Loucy (cell line): ENCODE data around the gene HYCC1.

ENCODE experiments used
- H2AFZ ChIP-seq: fragments of 200-600 bp; sonication (generic); 2 replicates; pipeline ENCODE4 v1.6.0; 2016; ENCODE audit warnings: antibody characterized with exemption, mild to moderate bottlenecking, low read length, moderate library complexity
- H3F3A ChIP-seq: fragments of 200-600 bp; 2 replicates; pipeline ENCODE4 v1.6.0; 2016; ENCODE audit warnings: antibody characterized with exemption, low read depth, mild to moderate bottlenecking
- H3K27me3 ChIP-seq: fragments of 200-600 bp; sonication (generic); 2 replicates; pipeline ENCODE4 v1.6.1; 2014; ENCODE audit warnings: low read length, mild to moderate bottlenecking; ENCODE audit not compliant: insufficient read depth, poor library complexity, severe bottlenecking
- H3K36me3 ChIP-seq: fragments of 200-600 bp; sonication (generic); 2 replicates; pipeline ENCODE4 v1.6.1; 2016; ENCODE audit warnings: low read length; ENCODE audit not compliant: insufficient read depth
- H3K4me1 ChIP-seq: fragments of 200-600 bp; sonication (generic); 2 replicates; pipeline ENCODE4 v1.5.1; 2014; ENCODE audit warnings: low read length, mild to moderate bottlenecking; ENCODE audit not compliant: insufficient read depth, poor library complexity, severe bottlenecking
- H3K4me2 ChIP-seq: fragments of 200-600 bp; sonication (generic); 2 replicates; pipeline ENCODE4 v1.6.0; 2014; ENCODE audit warnings: antibody characterized with exemption, low read length, low read depth, mild to moderate bottlenecking; ENCODE audit not compliant: poor library complexity, severe bottlenecking
- H3K4me3 ChIP-seq: fragments of 200-600 bp; sonication (generic); 2 replicates; pipeline ENCODE4 v1.5.1; 2014; ENCODE audit warnings: low read length, mild to moderate bottlenecking, mixed read lengths; ENCODE audit not compliant: poor library complexity, severe bottlenecking
- H3K79me2 ChIP-seq: fragments of 200-600 bp; sonication (generic); 2 replicates; pipeline ENCODE4 v1.6.1; 2014; ENCODE audit warnings: low read length; ENCODE audit not compliant: insufficient read depth
- H3K9ac ChIP-seq: fragments of 200-600 bp; sonication (generic); 2 replicates; pipeline ENCODE4 v1.6.0; 2014; ENCODE audit warnings: mild to moderate bottlenecking, low read depth, low read length, moderate library complexity; ENCODE audit not compliant: poor library complexity, severe bottlenecking
- H3K9me2 ChIP-seq: fragments of 200-600 bp; sonication (generic); replicated peaks from 2 replicates; pipeline ENCODE4 v1.6.1; 2016; ENCODE audit warnings: low read depth, low read length, mixed read lengths
- H3K9me3 ChIP-seq: fragments of 200-600 bp; sonication (generic); 2 replicates; pipeline ENCODE4 v1.6.1; 2014; ENCODE audit warnings: mild to moderate bottlenecking, antibody characterized with exemption, low read length, low read depth; ENCODE audit not compliant: insufficient read depth
- H4K20me1 ChIP-seq: fragments of 200-600 bp; sonication (generic); 2 replicates; pipeline ENCODE4 v1.6.0; 2014; ENCODE audit warnings: antibody characterized with exemption, low read length, mild to moderate bottlenecking; ENCODE audit not compliant: insufficient read depth, poor library complexity, severe bottlenecking
- EZH2phosphoT487 ChIP-seq: fragments of 200-600 bp; IDR thresholded peaks from 2 replicates; pipeline ENCODE4 v1.6.1; 2018; ENCODE audit warnings: antibody characterized with exemption, mild to moderate bottlenecking, moderate library complexity, borderline replicate concordance
- TF ChIP-seq, protein P1 (sequence below): fragments of 200-600 bp; sonication (generic); conservative IDR thresholded peaks from 2 replicates; pipeline ENCODE4 v1.5.1; 2014; ENCODE audit warnings: mild to moderate bottlenecking, antibody characterized with exemption, low read length

Gene HYCC1

DNA sequence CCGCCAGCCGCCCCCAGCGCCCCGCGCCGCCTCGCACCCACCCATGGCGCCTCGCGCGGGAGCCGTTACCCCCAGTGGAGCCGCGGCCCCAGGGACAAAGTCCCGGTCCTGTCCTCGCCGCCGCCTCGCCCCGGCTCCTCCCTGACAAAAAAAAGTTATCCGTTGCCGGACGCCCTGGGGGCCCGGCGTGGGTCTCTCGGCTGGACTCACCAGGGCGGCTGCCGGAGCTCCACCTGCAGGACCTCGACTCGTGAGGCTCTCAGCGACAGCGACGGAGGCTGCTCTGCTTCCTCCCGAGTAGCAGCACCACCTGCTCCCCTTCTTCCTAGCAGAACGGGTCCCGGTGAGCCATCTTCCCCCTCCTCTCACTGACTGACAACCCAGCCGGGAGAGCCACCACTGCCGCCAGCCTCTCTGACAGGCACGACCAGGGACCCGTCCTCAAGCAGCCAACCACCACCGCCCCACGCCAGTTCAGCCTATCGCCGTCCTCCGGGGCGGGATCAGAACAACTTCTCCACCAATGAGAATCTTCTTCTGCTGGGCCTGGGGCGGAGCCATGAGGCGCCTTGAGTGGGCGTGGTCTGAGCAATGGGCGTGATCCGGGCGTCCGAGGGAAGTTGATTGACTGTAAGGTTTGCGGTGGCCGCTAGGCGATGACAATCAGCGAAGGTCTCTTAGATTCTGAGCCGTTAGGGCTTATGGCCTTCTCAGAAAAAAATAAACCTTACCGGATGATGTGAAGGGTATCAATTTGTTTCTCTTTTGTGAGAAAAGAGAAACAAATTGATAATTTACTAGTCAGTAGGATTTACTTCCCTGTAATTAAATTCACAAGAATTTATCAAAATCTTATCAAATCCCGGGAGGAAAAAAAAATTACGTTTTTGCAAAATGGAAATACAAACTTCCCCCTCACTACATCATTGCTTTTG lies at the start of gene HYCC1:
Gene HYCC1 (minus strand): TSS at position 416 of the 935 bp plus-strand sequence. CDS start 23,019 bp downstream, outside the sequence.
- Histone ChIP-seq H3K4me1 (peaks cover 66% of the 10 kb centered on the region), H3K9me3 (no peaks in the 10 kb centered on the region), H2AFZ (peak within 1 kb of the TSS; percentile 88), H3K79me2 (peaks cover 44% of the 10 kb centered on the region), H3K36me3 (no peaks in the 10 kb centered on the region), H3K4me3 (peak within 1 kb of the TSS; percentile 87), H3F3A (0 out of 2 replicates have a peak, but pooled peaks cover 3% of the 10 kb centered on the region), H4K20me1 (peaks cover 32% of the 10 kb centered on the region), H3K27me3 (no peaks in the 10 kb centered on the region), H3K4me2 (peak within 1 kb of the TSS; percentile 98), H3K9ac (peak within 1 kb of the TSS; percentile 76), H3K9me2 (no peaks in the 10 kb centered on the region)
- TF ChIP-seq EZH2phosphoT487 = no peak
- TF ChIP-seq, protein P1, sequence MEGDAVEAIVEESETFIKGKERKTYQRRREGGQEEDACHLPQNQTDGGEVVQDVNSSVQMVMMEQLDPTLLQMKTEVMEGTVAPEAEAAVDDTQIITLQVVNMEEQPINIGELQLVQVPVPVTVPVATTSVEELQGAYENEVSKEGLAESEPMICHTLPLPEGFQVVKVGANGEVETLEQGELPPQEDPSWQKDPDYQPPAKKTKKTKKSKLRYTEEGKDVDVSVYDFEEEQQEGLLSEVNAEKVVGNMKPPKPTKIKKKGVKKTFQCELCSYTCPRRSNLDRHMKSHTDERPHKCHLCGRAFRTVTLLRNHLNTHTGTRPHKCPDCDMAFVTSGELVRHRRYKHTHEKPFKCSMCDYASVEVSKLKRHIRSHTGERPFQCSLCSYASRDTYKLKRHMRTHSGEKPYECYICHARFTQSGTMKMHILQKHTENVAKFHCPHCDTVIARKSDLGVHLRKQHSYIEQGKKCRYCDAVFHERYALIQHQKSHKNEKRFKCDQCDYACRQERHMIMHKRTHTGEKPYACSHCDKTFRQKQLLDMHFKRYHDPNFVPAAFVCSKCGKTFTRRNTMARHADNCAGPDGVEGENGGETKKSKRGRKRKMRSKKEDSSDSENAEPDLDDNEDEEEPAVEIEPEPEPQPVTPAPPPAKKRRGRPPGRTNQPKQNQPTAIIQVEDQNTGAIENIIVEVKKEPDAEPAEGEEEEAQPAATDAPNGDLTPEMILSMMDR = peak; percentile 53

GRCh38 chr7:23062452-23062851 lies 48.5 kb upstream of the HYCC1 start:
- H3K36me3 ChIP-seq = no peaks in the 10 kb centered on the region
- no peaks in the 10 kb centered on the region for H4K20me1 ChIP-seq
- no peak overlapping the region for H3K4me2 ChIP-seq
- no peak overlapping the region for H3K9ac ChIP-seq
- H2AFZ ChIP-seq = no peak overlapping the region
- H3K9me3 ChIP-seq = no peaks in the 10 kb centered on the region
- no peaks in the 10 kb centered on the region for H3K27me3 ChIP-seq
- H3K9me2 ChIP-seq = no peaks in the 10 kb centered on the region
- no peaks in the 10 kb centered on the region for H3K4me1 ChIP-seq
- no peak overlapping the region for H3K4me3 ChIP-seq
- TF ChIP-seq, protein P1 = no peak
- no peak for TF ChIP-seq EZH2phosphoT487
- H3F3A ChIP-seq = no peaks in the 10 kb centered on the region
- no peaks in the 10 kb centered on the region for H3K79me2 ChIP-seq

- no peaks in the 10 kb centered on the region for H3F3A ChIP-seq
- TF ChIP-seq, protein P1 = no peak
- no peak for TF ChIP-seq EZH2phosphoT487
- no peaks in the 10 kb centered on the region for H3K9me3 ChIP-seq
- H4K20me1 ChIP-seq = no peaks in the 10 kb centered on the region
- no peaks in the 10 kb centered on the region for H3K9me2 ChIP-seq
- no peaks in the 10 kb centered on the region for H3K79me2 ChIP-seq
- H3K9ac ChIP-seq = no peak overlapping the region
- H2AFZ ChIP-seq = no peak overlapping the region
- H3K36me3 ChIP-seq = no peaks in the 10 kb centered on the region
- no peak overlapping the region for H3K4me2 ChIP-seq
- H3K27me3 ChIP-seq = no peaks in the 10 kb centered on the region
- no peak overlapping the region for H3K4me3 ChIP-seq
- no peaks in the 10 kb centered on the region for H3K4me1 ChIP-seq
Measured at GRCh38 chr7:23061327-23061726, 47.4 kb upstream of the HYCC1 start.
